WTC11 (cell line): ENCODE data around the gene TCP11. TPM values are rescaled to one million over a fixed set of nuclear protein-coding genes. Genes with fewer than 3 reads are reported as not detected.

Experiments
- ATF3 ChIP-seq: sonication (generic); formaldehyde crosslinking; conservative IDR thresholded peaks from 2 replicates; pipeline ENCODE4 v1.8.1; 2022; ENCODE audit warnings: mild to moderate bottlenecking, missing genetic modification reagents
- CREB1 ChIP-seq: sonication (generic); formaldehyde crosslinking; IDR thresholded peaks from 2 replicates; pipeline ENCODE4 v1.8.0; 2023; ENCODE audit warnings: mild to moderate bottlenecking, missing genetic modification reagents
- CTCF ChIP-seq: fragments of 200-600 bp; IDR thresholded peaks from 2 replicates; pipeline ENCODE4 v1.8.0; 2022; ENCODE audit warnings: antibody characterized with exemption
- IRF1 ChIP-seq: sonication (generic); formaldehyde crosslinking; IDR thresholded peaks from 2 replicates; pipeline ENCODE4 v1.8.0; 2023; ENCODE audit warnings: missing genetic modification reagents
- JUN ChIP-seq: sonication (generic); formaldehyde crosslinking; IDR thresholded peaks from 2 replicates; pipeline ENCODE4 v1.8.0; 2023; ENCODE audit warnings: mild to moderate bottlenecking, missing genetic modification reagents
- PREB ChIP-seq: sonication (generic); formaldehyde crosslinking; IDR thresholded peaks from 2 replicates; pipeline ENCODE4 v1.8.1; 2022; ENCODE audit warnings: mild to moderate bottlenecking, missing genetic modification reagents, moderate library complexity, borderline replicate concordance
- RORB ChIP-seq: fragments of 250-450 bp; sonication (Bioruptor Pico); IDR thresholded peaks from 2 replicates; pipeline ENCODE4 v1.9.0; 2021; ENCODE audit warnings: mild to moderate bottlenecking
- TCF7 ChIP-seq: sonication (generic); formaldehyde crosslinking; IDR thresholded peaks from 2 replicates; pipeline ENCODE4 v1.8.0; 2022; ENCODE audit warnings: mild to moderate bottlenecking, low read depth, missing genetic modification reagents, moderate library complexity
- TP53 ChIP-seq: sonication (generic); formaldehyde crosslinking; IDR thresholded peaks from 2 replicates; pipeline ENCODE4 v1.8.1; 2023; ENCODE audit warnings: mild to moderate bottlenecking, missing genetic modification reagents
- ZMAT4 ChIP-seq: fragments of 250-450 bp; sonication (Bioruptor Pico); IDR thresholded peaks from 2 replicates; pipeline ENCODE4 v1.9.0; 2021; ENCODE audit warnings: mild to moderate bottlenecking
- ZNF263 ChIP-seq: sonication (generic); formaldehyde crosslinking; IDR thresholded peaks from 2 replicates; pipeline ENCODE4 v1.8.1; 2022; ENCODE audit warnings: low read depth, mild to moderate bottlenecking, moderate library complexity, missing genetic modification reagents
- ZNF281 ChIP-seq: sonication (generic); formaldehyde crosslinking; IDR thresholded peaks from 2 replicates; pipeline ENCODE4 v1.8.0; 2023; ENCODE audit warnings: mild to moderate bottlenecking, missing genetic modification reagents
- ZNF317 ChIP-seq: sonication (generic); formaldehyde crosslinking; IDR thresholded peaks from 2 replicates; pipeline ENCODE4 v1.8.1; 2023; ENCODE audit warnings: low read depth, mild to moderate bottlenecking, moderate library complexity, missing genetic modification reagents, borderline replicate concordance
- ZNF512 ChIP-seq: sonication (generic); formaldehyde crosslinking; IDR thresholded peaks from 2 replicates; pipeline ENCODE4 v1.8.1; 2022; ENCODE audit warnings: missing genetic modification reagents, borderline replicate concordance
- total RNA-seq: library from RNA; stranded (reverse); gene quantifications from 3 replicates; pipeline ENCODE4 v1.2.3, GENCODE V29; 2021
- TF ChIP-seq, protein P1 (sequence below): fragments of 250-450 bp; sonication (Bioruptor Pico); IDR thresholded peaks from 2 replicates; pipeline ENCODE4 v1.9.0; 2021; ENCODE audit warnings: mild to moderate bottlenecking
- TF ChIP-seq, protein P2 (sequence below): sonication (generic); formaldehyde crosslinking; IDR thresholded peaks from 2 replicates; pipeline ENCODE4 v1.8.0; 2022; ENCODE audit warnings: missing genetic modification reagents
- TF ChIP-seq, protein P3 (sequence below): sonication (generic); formaldehyde crosslinking; IDR thresholded peaks from 2 replicates; pipeline ENCODE4 v1.8.0; 2023; ENCODE audit warnings: missing genetic modification reagents, mild to moderate bottlenecking, borderline replicate concordance

Gene TCP11
- total RNA-seq, 1 experiment from 2014 or later: not detected

DNA sequence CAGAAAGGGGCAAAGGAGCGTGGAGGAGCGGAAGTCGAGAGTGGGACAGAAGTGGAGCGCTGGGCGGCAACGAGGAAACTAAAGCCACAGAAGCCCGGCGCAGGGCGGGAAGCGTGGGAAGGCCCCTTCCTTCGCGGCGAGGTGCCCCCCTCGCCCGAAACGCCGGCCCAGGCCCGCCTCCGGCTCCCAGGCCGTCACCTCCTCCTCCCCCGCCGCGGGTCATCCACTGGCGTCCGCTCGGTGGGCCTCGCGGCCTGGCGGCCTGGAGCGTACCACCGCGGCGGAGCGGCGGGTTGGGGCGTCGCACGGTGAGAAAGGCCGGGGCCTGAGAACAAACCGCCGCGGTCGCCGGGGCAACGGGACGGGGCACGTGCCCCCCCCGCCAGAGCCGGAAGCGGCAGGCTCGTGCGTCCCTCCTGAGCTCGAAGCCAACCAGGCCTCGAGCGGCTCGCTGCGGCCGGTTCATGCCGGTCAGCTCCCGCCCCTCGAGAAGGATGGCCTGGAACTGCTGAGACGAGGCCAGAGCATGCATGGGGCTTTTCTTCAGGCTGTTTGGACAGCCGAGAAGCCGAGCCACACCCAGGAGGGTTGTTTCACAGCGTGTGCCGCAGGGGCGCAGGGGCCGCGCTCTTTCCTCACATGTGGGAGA lies at the start of gene TCP11 (continued):
- no peak for TF ChIP-seq CREB1 (CRISPR knock-in tag)
- TF ChIP-seq, protein P1, sequence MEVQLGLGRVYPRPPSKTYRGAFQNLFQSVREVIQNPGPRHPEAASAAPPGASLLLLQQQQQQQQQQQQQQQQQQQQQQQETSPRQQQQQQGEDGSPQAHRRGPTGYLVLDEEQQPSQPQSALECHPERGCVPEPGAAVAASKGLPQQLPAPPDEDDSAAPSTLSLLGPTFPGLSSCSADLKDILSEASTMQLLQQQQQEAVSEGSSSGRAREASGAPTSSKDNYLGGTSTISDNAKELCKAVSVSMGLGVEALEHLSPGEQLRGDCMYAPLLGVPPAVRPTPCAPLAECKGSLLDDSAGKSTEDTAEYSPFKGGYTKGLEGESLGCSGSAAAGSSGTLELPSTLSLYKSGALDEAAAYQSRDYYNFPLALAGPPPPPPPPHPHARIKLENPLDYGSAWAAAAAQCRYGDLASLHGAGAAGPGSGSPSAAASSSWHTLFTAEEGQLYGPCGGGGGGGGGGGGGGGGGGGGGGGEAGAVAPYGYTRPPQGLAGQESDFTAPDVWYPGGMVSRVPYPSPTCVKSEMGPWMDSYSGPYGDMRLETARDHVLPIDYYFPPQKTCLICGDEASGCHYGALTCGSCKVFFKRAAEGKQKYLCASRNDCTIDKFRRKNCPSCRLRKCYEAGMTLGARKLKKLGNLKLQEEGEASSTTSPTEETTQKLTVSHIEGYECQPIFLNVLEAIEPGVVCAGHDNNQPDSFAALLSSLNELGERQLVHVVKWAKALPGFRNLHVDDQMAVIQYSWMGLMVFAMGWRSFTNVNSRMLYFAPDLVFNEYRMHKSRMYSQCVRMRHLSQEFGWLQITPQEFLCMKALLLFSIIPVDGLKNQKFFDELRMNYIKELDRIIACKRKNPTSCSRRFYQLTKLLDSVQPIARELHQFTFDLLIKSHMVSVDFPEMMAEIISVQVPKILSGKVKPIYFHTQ: no peak
- no peak for TF ChIP-seq ATF3 (CRISPR knock-in tag)
- TF ChIP-seq ZNF281: no peak
- no peak for TF ChIP-seq ZNF512 (CRISPR knock-in tag)
- TF ChIP-seq TP53 (CRISPR knock-in tag): no peak
- TF ChIP-seq PREB (CRISPR knock-in tag): no peak
- TF ChIP-seq, protein P2, sequence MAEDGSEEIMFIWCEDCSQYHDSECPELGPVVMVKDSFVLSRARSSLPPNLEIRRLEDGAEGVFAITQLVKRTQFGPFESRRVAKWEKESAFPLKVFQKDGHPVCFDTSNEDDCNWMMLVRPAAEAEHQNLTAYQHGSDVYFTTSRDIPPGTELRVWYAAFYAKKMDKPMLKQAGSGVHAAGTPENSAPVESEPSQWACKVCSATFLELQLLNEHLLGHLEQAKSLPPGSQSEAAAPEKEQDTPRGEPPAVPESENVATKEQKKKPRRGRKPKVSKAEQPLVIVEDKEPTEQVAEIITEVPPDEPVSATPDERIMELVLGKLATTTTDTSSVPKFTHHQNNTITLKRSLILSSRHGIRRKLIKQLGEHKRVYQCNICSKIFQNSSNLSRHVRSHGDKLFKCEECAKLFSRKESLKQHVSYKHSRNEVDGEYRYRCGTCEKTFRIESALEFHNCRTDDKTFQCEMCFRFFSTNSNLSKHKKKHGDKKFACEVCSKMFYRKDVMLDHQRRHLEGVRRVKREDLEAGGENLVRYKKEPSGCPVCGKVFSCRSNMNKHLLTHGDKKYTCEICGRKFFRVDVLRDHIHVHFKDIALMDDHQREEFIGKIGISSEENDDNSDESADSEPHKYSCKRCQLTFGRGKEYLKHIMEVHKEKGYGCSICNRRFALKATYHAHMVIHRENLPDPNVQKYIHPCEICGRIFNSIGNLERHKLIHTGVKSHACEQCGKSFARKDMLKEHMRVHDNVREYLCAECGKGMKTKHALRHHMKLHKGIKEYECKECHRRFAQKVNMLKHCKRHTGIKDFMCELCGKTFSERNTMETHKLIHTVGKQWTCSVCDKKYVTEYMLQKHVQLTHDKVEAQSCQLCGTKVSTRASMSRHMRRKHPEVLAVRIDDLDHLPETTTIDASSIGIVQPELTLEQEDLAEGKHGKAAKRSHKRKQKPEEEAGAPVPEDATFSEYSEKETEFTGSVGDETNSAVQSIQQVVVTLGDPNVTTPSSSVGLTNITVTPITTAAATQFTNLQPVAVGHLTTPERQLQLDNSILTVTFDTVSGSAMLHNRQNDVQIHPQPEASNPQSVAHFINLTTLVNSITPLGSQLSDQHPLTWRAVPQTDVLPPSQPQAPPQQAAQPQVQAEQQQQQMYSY (CRISPR knock-in tag): no peak
- TF ChIP-seq IRF1 (CRISPR knock-in tag): no peak
- no peak for TF ChIP-seq CTCF
- TF ChIP-seq ZMAT4 (CRISPR knock-in tag): no peak
- TF ChIP-seq, protein P3, sequence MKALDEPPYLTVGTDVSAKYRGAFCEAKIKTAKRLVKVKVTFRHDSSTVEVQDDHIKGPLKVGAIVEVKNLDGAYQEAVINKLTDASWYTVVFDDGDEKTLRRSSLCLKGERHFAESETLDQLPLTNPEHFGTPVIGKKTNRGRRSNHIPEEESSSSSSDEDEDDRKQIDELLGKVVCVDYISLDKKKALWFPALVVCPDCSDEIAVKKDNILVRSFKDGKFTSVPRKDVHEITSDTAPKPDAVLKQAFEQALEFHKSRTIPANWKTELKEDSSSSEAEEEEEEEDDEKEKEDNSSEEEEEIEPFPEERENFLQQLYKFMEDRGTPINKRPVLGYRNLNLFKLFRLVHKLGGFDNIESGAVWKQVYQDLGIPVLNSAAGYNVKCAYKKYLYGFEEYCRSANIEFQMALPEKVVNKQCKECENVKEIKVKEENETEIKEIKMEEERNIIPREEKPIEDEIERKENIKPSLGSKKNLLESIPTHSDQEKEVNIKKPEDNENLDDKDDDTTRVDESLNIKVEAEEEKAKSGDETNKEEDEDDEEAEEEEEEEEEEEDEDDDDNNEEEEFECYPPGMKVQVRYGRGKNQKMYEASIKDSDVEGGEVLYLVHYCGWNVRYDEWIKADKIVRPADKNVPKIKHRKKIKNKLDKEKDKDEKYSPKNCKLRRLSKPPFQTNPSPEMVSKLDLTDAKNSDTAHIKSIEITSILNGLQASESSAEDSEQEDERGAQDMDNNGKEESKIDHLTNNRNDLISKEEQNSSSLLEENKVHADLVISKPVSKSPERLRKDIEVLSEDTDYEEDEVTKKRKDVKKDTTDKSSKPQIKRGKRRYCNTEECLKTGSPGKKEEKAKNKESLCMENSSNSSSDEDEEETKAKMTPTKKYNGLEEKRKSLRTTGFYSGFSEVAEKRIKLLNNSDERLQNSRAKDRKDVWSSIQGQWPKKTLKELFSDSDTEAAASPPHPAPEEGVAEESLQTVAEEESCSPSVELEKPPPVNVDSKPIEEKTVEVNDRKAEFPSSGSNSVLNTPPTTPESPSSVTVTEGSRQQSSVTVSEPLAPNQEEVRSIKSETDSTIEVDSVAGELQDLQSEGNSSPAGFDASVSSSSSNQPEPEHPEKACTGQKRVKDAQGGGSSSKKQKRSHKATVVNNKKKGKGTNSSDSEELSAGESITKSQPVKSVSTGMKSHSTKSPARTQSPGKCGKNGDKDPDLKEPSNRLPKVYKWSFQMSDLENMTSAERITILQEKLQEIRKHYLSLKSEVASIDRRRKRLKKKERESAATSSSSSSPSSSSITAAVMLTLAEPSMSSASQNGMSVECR: 0 out of 2 replicates have a peak, but pooled peaks have one; percentile 39
- TF ChIP-seq ZNF317: no peak
- no peak for TF ChIP-seq JUN (CRISPR knock-in tag)
- no peak for TF ChIP-seq TCF7 (CRISPR knock-in tag)
- TF ChIP-seq ZNF263 (CRISPR knock-in tag): no peak
- TF ChIP-seq RORB: no peak
